GM21515 (cell line): ENCODE data around the gene WDR7.

Experiments used
- ATAC-seq: cut with Tn5 transposase; IDR thresholded peaks from one replicate; pipeline ENCODE4 v1.9.1; 2021; ENCODE audit not compliant: unreplicated experiment

Gene WDR7

GRCh38 chr18:56795381-56795780 is 144.2 kb downstream of the WDR7 start:
- no peak for ATAC-seq

- ATAC-seq: no peak
Measured at GRCh38 chr18:56799756-56800155, 148.6 kb downstream of the WDR7 start.

GRCh38 chr18:56803051-56803450 is 151.9 kb downstream of the WDR7 start:
- ATAC-seq: no peak

GRCh38 chr18:56804395-56804794 is 153.2 kb downstream of the WDR7 start:
- no peak for ATAC-seq

GRCh38 chr18:56807901-56808300 is 156.7 kb downstream of the WDR7 start:
- ATAC-seq: no peak

GRCh38 chr18:56812674-56813073 is 161.5 kb downstream of the WDR7 start:
- no peak for ATAC-seq

GRCh38 chr18:56815926-56816325 is 164.8 kb downstream of the WDR7 start:
- no peak for ATAC-seq

GRCh38 chr18:56823986-56824565 is 172.9 kb downstream of the WDR7 start:
- ATAC-seq: no peak

GRCh38 chr18:56825321-56825720 is 174.2 kb downstream of the WDR7 start:
- ATAC-seq: no peak

- no peak for ATAC-seq
Measured at GRCh38 chr18:56825878-56826277, 174.7 kb downstream of the WDR7 start.

- no peak for ATAC-seq
Measured at GRCh38 chr18:56831988-56832387, 180.8 kb downstream of the WDR7 start.

- ATAC-seq: no peak
Measured at GRCh38 chr18:56835331-56835730, 184.2 kb downstream of the WDR7 start.

GRCh38 chr18:56836173-56836572 is 185.0 kb downstream of the WDR7 start:
- ATAC-seq: no peak

- ATAC-seq: no peak
Measured at GRCh38 chr18:56841836-56842235, 190.7 kb downstream of the WDR7 start.

- no peak for ATAC-seq
Measured at GRCh38 chr18:56843241-56843640, 192.1 kb downstream of the WDR7 start.

GRCh38 chr18:56844556-56844955 is 193.4 kb downstream of the WDR7 start:
- ATAC-seq: no peak

- ATAC-seq: peak; percentile 93
Measured at GRCh38 chr18:56851774-56852173, 200.6 kb downstream of the WDR7 start.

GRCh38 chr18:56853961-56854360 is 202.8 kb downstream of the WDR7 start:
- no peak for ATAC-seq

GRCh38 chr18:56861244-56861643 is 210.1 kb downstream of the WDR7 start:
- ATAC-seq: no peak

GRCh38 chr18:56869189-56869777 is 218.1 kb downstream of the WDR7 start:
- peak; percentile 61 for ATAC-seq

- ATAC-seq: no peak
Measured at GRCh38 chr18:56870982-56871381, 219.8 kb downstream of the WDR7 start.

- ATAC-seq: no peak
Measured at GRCh38 chr18:56872140-56872539, 221.0 kb downstream of the WDR7 start.
